NCI-H1930 (cell line): ENCODE data around the gene DIRAS2.
A peak's percentile ranks its signal among the peaks of the same experiment; 100 is the strongest.
"Not testable (repeated sequence)": the region's sequence is repeated elsewhere in the genome, so short reads cannot be mapped to it uniquely, and the experiment has no call there.

Source experiments
- DNase-seq, 2 experiments: peaks; one replicate each; lab custom pipeline; 2025; lab: John Stamatoyannopoulos, UW

DIRAS2 gene, protein sequence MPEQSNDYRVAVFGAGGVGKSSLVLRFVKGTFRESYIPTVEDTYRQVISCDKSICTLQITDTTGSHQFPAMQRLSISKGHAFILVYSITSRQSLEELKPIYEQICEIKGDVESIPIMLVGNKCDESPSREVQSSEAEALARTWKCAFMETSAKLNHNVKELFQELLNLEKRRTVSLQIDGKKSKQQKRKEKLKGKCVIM

DNA sequence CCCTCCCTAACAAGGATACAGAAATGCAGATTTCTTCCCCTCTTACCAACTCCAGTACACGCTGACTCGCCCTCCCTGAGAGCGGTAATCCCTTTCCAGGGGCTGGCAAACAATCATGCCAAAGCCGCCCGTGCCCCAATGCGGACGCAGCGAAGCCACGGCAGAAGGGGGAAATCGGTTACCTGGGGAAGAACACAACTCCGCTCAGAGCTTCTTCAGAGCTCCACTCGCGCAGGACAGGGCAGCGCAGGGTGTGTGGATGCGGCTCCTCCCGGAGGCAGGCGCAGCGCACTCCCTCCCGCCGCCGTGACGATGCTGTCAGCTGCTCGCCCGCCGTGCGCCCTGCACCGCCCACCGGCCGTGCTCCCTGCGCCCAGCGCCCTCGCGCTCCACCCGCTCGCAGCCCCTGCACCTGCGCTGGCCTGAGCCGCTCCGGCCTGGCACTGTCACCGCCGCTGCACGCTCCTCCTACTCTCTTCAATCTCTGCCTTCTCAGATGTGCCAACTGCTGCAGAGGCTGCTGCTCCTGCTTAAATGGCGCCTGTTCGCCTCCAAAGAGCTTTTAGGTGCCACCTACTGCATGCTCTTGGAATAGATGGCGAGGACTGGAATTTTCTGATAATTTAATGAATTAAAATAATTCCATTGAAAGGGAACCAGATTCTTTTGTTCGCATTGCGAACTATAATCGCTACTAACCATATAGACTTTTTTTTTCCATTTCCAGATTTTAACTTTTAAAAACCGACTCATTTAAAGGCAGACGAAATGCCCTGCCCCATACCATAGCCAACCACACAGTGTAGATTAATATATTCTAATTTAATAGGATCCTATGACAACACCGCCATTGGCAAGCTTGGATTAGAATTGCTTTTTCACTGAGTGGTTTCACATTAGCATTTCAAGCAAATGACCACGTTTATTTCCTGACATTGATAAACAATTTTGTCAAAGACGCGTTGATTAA is at the start of gene DIRAS2:
Gene DIRAS2 (minus strand): TSS at position 255 of the 970 bp plus-strand sequence. CDS start 28,997 bp downstream, outside the sequence.
- DNase-seq = peak; percentile 76 to 78

DNA sequence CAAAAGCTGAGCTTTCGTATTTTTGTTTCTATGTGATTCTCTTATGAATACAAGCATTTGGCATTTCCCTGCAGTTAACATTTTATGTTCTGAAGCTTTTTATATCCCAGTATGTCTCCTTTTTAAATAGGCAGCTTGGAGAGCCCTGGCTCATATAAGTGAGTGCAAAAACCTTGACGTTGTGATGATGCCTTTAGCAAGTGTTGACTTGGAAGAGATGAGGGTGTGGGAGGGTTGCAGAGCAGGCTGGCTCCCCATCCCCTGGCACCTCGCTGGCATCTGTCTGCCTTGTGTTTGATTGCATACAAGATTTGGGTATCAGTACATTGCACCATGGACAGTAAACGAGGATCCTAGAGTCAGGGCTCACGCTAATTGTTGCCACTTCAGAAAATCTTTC is 42.1 kb upstream of the DIRAS2 start:
- DNase-seq = no peak

DNA sequence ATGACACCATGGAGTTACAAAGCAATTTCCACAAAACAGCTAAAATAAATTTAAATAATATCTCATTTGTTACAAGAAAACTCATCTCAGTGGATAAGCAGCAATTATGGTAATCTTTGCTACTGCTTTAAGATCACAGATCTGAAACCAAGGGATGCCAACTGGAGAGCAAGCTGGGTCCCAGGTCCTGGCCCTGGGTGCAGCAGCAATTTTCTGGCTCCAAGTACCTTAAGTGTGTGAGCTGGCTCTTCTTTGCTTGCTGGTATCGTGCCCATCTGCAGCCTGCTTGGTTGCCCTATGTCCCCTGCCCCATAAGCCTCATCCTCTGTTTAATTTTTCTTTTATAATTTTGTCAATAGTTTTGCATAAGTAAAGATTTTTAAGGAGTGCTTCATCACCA is 41.5 kb upstream of the DIRAS2 start:
- no peak for DNase-seq

DNA sequence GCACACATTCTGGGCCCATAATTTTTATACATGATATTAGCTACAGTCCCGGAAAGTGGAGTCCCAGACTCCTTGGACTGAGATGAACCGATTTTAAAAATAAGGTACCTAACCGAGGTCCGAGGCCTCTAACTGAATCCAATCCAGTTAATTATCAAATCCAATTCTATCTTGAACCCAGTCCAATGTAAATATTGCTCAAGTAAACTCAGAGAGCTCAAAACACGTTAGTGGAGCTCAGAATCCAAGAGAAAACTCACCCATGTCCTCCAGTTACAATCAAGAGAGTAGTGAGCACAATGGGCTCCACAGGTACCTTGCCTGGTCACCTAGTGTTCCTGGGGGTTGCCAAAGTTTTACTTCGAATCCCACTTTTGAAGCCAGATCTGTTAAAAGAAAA is 37.9 kb upstream of the DIRAS2 start:
- no peak for DNase-seq

DNA sequence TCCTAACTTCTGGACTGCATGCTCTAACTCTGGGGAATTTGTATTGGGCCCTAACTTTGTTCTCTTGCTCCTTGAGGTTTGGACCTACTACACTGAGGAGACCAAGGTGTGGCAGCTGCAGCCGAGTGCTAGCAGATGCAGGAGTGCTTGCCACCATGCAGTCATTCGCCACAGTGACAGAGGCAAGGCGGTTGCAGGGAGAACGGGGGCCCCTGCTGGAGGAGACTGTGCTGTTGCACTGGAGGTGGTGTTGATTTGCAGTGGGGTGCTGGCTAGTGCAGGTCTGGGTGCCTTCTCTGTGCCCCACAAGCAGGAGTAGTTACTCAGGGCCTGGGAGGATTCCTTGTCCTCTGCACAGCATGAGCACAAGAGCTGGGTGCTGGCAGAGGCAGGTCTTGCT is 22.4 kb upstream of the DIRAS2 start:
- no peak for DNase-seq

DNA sequence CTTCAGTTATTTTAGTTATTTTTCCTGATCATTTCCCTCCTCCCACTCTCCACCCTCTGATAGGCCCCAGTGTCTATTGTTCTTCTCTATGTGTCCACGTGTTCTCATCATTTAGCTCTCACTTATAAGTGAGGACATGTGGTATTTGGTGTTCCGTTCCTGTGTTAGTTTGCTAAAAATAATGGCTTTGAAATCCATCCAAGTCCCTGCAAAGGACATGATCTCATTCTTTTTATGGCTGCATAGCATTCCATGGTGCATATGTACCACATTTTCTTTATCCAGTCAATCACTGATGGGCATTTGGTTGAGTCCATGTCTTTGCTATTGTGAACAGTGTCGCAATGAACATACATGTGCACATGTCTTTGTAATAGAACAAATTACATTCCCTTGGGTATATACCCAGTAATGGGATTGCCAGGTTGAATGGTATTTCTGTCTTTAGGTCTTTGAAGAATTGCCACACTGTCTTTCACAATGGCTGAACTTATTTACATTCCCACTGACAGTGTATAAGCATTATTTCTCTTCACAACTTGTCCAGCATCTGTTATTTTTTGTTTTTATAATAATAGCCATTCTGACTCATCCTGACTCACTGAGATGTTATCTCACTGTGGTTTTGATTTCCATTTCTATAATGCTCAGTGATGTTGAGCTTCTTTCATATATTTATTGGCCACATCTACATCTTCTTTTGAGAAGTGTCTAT is 17.2 kb upstream of the DIRAS2 start:
- no peak for DNase-seq

DNA sequence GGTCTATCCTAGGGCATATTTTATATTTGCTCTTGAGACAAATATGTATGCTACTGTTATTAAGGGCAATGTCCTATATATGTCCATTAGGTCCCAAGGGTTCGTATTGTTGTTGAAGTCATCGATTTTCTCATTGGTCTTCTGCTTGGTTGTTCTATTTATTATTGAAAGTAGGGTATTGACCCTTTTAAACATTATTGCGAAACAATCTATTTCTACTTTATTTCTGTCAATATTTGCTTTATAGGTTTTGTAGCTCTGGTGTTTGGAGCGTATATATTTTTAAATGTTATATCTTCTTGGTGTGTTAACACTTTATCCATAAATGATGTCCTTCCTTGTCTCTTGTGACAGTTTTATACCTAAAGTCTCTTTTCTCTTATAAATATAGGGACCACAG is 16.2 kb upstream of the DIRAS2 start:
- no peak for DNase-seq

DNA sequence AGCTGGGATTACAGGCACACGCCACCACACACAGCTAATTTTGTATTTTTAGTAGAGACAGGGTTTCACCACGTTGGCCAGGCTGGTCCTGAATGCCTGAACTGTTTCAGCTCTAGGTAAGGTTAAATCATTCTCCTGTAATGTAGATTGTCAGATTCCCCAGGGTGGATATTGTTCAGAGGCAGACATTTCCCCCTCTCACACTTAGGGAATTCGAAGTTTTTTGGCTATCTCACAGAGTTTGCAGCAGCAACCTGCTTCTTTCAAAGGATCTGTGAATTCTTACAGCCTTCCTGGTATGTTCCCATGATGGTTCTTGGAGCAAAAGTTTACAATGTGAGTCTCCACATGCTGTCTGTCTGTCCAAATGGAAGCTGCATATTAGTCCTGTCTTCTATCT is 15.6 kb upstream of the DIRAS2 start:
- DNase-seq = no peak

DNA sequence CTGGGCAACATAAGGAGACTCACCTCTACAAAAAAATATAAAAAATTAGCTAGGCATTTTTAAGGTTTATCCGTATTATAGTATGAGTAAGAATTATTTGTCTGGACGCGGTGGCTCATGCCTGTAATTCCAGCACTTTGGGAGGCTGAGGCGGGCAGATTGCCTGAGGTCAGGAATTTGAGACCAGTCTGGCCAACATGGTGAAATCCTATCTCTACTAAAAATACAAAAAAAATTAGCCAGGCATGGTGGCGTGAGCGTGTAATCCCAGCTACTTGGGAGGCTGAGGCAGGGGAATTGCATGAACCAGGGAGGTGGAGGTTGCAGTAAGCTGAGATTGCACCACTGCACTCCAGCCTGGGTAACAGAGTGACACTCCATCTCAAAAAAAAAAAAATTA is 14.3 kb upstream of the DIRAS2 start:
- not testable (repeated sequence) for DNase-seq

DNA sequence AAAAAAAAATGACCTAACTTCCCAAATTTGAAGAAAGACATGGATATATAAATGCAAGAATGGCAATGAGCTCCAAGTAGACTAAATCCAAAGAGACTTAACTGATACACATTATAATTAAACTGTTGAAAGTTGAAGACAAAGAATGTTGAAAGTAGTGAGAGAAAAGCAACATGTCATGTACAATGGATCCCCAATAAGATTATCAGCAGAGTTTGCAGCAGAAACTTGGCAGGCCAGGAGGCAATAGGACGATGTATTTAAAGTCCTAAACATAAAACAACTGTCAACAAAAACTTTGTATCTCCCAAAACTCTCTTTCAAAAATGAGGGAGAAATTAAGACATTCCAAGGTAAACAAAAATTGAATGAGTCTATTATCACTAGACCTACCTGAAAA is 8.6 kb upstream of the DIRAS2 start:
- DNase-seq = no peak

DNA sequence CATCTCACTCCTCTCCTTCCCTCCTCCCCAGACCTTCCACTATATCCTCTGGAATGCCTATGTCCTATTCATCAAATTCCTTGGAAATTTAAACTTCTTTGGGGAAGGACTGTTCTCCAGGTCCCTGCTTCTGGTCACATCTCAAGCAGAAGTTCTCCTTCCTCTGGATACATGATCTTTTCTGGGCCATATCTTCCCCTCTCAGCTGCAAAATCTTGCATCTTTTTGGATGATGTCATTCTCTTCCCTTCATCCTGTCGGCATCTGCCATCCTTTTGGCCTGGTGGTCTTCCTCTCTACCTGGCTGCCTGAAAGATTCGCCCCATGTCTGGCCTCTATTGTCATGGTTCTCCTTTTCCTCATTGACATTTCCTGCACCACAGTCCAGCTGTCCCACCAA is 5.2 kb upstream of the DIRAS2 start:
- no peak for DNase-seq

DNA sequence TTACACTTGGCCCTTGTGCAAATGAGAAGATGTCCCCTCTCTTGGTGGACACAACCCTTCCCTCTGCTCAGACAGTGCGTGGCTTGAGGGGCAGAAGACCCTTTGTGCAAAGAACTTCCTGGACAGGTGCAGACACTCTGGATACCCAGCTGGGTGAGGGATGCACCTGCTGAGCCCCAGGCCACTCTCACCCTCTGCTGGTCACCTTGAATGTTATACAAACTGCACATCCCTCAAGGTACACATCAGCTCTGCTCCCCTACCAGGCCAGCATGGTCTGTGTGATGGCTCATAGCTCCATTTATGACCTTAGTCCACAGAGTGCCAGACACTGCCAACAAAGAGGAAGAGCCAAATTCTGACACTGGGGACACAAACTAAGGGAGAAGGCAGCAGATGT is 3.1 kb upstream of the DIRAS2 start:
- no peak for DNase-seq

DNA sequence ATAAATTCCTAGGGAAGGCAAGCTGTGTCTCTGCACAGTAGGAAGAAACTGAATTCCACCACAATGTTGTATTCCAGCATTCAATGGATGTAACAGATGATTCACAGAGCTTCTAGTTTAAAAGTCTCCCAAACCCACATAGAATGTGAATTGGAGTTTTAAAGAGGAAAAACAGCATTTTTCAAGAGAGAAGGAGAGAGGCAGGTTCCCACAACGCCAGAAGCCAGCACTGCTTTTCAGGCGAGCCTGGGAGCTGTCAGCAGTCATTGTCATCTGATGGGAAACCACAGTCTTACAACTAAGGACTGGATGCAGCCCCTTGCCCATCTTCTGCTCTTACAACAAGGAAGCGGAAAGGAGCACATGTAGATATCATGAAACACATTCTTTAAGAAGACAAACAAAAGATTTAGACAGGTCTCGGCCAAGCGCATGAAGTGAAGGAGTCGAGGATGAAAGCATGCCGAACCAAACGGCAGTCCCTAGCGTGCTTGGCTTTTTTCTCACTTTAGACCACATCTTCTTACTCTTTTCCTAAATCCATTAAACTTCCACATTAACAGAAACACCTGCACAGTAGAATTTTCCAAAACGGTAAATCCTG is 638 bp downstream of the DIRAS2 start:
- no peak for DNase-seq

DNA sequence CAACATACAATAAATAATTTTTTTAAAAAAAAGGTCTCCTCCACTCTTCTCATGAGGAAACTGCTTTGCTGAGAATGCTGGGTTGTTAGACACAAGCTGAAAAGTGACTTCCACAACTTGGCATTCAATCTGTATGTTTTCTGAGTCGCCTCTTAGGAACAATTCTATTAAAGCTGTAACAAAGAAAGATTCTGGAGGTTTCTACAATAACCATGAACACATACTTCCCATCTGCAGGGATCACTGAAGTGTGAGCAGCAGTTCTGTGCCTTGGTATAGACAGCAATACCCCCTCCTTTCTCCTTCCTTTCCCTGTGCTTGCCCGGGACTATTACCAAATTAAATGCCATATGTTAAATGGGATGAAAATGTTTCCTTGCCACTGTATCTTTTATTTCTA is 1.5 kb downstream of the DIRAS2 start:
- no peak for DNase-seq

DNA sequence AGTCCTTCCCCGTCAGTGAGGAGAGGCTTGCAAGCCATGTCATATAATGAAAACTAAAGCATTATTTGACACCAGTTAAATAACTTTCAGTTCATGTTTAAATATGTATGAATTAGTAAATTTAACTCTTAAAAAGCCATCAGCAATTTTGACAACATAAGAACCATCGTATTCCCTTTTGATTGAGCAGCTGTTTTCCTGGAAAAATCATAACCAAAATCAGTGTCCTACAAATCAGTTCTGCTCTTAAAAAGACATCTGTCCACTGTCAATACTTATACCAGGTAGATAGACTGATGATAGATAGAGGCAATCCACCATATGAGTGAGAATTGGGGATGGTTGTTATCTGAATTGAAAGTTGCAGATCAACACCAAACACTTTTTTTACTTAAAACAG is 2.3 kb downstream of the DIRAS2 start:
- no peak for DNase-seq

DNA sequence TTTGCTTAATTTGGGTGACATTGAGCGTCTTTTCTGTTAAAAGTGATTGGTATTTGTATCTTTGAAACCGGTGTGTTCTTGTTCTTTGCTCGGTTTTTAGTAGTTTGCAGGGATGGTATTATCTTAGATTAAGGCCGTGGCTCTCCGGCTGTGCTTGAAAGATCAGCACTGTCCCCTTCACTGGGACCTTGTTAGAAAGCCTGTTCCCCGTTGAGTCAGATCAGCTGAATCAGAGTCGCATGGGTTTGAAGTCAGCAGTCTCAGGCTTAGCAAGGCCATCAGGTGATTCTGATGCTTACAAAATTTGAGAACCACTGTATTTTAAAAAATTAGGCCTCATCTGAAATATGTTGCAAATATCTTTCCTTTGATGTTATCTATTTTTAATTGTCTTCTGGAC is 5.0 kb downstream of the DIRAS2 start:
- DNase-seq = no peak

DNA sequence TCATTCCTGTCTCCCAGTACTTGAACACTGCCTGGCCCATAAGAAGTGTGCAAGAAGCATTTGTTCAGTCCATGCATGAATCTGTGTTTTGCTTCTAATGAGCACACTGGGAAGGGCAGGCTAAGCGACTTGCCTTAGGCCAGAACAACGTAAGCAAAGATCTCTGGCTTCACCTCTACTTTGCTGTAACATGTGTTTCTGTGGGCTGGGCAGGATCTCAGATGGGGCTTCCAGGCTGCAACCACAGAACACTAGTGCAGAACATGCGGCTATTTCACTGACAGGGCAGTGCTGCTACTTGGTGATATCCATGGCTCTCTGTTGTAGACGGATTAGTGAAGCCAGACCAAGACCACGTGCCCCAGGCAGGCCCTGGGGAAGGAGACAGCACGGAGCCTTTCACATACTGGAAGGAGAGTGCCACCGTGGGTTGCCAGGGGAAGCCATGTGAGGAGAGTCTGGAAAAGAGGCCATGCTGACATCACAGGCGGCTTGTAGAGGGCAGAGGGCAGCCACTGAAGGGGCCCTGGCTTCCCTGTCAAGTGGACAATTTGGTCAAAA is 9.9 kb downstream of the DIRAS2 start:
- no peak for DNase-seq

DNA sequence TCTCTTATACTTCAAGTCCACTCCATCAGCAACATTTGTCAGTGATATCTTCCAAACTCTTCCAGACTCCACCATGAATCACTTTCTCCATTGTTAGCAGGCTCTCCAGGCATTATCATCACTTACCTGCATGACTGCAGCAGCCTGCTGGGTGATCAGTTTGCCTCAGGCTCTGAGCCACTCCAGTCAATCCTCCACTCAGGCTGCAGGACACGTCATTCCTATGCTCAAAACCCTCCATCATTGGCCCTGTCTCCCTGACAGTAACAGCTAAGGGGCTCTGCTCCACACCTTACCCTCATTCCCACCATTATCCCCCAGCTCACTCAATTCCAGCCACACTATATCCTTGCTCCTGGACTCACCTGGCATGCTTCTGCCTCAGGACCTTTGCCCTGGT is 10.7 kb downstream of the DIRAS2 start:
- DNase-seq = no peak

DNA sequence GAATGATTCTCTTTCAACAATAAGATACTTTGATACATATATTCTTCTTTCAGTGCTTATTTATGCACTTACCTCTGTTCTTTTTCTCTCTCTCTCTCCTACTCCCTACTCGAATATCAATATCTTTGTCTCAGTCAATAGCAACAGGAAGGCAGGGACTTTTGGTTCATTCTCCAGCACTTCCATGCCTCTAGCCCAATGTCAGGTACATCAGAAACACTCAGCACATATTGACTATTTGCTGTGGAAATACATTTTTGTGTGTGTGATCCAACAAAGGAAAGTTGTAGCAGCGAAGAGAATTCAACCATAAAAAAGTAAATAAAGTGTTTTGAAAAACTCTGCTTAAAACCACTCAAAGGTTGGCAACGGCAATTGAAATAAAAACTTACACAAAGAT is 12.6 kb downstream of the DIRAS2 start:
- no peak for DNase-seq

DNA sequence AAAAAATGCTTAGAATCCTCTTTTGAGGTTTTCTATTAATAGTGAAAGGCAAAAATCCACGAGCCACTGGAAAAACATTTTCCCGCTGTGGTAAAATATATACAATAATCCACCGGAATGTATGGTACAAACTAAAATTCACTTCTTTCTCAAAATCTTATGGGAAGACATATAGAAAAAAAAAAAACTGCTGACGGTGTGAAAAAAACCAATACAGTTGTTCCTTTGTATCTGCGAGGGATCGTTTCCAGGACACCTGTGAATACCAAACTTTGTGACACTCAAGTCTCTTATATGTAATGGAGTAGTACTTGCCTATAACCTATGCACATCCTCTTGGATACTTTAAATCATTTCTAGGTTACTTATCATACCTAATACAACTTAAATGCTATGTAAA is 13.3 kb downstream of the DIRAS2 start:
- DNase-seq = no peak

DNA sequence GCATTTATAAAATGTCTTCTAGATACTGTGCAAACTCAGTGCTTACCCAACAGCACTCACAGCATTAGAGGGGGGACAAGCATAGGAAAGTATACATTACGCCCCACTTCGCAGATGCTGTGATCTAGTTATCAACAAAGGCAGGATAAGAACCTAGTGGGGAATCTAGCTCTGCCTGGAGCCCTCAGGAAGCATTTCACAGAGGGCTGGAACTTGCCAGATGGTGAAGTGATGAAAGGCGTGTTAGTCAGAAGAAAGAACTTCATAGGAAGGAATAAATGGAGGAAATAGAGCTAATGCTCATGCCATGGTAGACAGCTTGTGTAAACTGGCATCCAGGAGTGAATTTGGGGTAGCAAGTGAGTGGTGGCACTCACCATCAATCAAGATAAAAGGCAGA is 25.8 kb downstream of the DIRAS2 start:
- no peak for DNase-seq

DNA sequence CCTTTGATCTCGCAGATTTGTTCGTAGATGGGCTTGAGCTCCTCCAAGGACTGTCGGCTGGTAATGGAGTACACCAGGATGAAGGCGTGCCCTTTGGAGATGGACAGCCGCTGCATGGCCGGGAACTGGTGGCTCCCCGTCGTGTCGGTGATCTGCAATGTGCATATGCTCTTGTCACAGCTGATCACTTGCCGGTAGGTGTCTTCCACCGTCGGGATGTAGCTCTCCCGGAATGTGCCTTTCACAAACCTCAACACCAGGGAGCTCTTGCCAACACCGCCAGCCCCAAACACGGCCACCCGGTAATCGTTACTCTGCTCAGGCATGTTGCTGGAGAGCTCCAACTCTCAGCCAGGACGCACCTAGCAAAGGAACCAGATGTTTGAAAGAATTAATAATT is 29.1 kb downstream of the DIRAS2 start:
- DNase-seq = no peak
